Stomach smooth muscle (tissue), 2 donors: Measurements from ENCODE around the gene CTSC.

Experiments
- H3K27ac ChIP-seq: one replicate; pipeline ENCODE4 v1.7.0; 2013; ENCODE audit warnings: mild to moderate bottlenecking, low read length, inconsistent platforms
- H3K27me3 ChIP-seq, 2 donors: one replicate each; pipeline ENCODE4 v1.7.0; 2013; ENCODE audit warnings: low read length in 2 of 2; ENCODE audit not compliant: insufficient read depth in 2 of 2, control insufficient read depth in 1 of 2
- H3K36me3 ChIP-seq, 2 donors: one replicate each; pipeline ENCODE4 v1.7.0; 2013; ENCODE audit warnings: low read length in 2 of 2; ENCODE audit not compliant: control insufficient read depth in 2 of 2, insufficient read depth in 2 of 2
- H3K4me1 ChIP-seq: one replicate; pipeline ENCODE4 v1.7.0; 2013; ENCODE audit warnings: low read length; ENCODE audit not compliant: control insufficient read depth, insufficient read depth
- H3K4me3 ChIP-seq, 2 donors: one replicate each; pipeline ENCODE4 v1.7.0; 2013; ENCODE audit warnings: low read length in 2 of 2
- H3K9ac ChIP-seq, 2 donors: one replicate each; pipeline ENCODE4 v1.7.0; 2013; ENCODE audit warnings: low read length in 2 of 2, mild to moderate bottlenecking in 1 of 2
- H3K9me3 ChIP-seq, 2 donors: one replicate each; pipeline ENCODE4 v1.7.0; 2013; ENCODE audit warnings: low read length in 2 of 2; ENCODE audit not compliant: control insufficient read depth in 2 of 2
- donor health status: healthy.
- donor health status: Pancreatic carcinoma.

The CTSC gene

DNA sequence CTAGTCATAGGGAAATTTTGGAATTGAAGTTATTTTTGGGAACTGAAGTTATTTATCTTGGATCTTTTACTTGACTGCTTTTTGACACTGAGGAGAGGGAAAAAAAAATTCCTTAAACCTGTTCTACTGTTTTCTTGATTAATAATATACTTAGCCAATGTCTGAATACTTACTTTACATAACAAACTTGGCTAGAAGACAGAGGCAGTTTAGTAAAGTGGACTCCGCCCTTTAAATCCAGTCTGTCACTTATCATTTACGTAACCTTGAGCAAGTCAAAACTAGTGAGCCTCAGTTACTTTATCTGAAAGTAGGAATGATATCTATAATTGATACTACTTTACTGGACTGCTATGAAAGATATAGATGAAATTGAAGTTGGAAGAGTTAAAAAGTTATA, 19.5 kb downstream of the CTSC start:
- Histone ChIP-seq H3K4me1 (no peaks in the 10 kb centered on the region), H3K27ac (no peak overlapping the region), H3K36me3 (no peaks in the 10 kb centered on the region), H3K9me3 (no peaks in the 10 kb centered on the region), H3K9ac (no peak overlapping the region), H3K27me3 (no peaks in the 10 kb centered on the region), H3K4me3 (no peak overlapping the region)

DNA sequence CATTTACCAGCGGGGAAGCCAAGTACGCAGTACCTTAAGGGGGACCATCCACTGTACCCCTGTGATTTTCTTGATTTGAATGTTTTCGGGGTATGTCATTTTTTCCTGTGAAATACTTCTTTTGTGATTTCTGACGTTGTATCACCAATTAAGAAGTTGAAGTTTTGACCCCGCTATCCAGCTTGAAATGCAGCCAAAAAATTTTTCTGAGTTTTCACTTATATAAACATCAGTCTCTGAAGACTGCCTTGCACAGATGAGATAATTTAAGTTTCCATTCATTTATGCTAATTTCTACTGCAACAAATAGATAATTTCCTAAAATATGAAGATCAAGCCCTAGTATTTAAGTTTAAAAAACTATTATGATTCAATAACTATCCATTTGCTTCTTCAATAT, 20.0 kb downstream of the CTSC start:
- Histone ChIP-seq H3K27me3 (no peaks in the 10 kb centered on the region), H3K4me1 (no peaks in the 10 kb centered on the region), H3K36me3 (no peaks in the 10 kb centered on the region), H3K9ac (no peak overlapping the region), H3K9me3 (no peaks in the 10 kb centered on the region), H3K27ac (no peak overlapping the region), H3K4me3 (no peak overlapping the region)

DNA sequence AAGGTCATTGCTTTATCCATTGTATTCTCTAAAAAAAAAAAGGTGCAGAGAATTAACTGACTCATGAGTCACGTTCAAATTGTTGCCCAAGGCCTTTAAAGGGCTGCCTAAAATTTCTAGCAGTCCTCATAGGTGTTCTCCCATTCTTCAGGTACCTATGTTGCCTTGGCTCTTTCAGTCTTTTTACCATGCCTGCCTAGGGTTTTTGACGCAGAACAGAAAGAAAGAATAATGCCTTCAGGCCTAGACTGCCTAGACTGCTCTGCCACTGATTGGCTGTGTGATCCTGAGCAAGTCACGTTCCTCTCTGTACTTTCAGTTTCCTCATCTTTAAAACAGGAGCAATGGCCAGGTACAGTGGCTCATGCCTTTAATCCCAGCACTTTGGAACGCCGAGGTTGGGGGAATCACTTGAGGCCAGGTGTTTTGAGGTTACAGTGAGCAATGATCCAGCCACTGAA, 21.5 kb downstream of the CTSC start:
- Histone ChIP-seq H3K36me3 (no peaks in the 10 kb centered on the region), H3K4me3 (no peak overlapping the region), H3K9me3 (no peaks in the 10 kb centered on the region), H3K27ac (no peak overlapping the region), H3K4me1 (no peaks in the 10 kb centered on the region), H3K27me3 (no peaks in the 10 kb centered on the region), H3K9ac (no peak overlapping the region)

DNA sequence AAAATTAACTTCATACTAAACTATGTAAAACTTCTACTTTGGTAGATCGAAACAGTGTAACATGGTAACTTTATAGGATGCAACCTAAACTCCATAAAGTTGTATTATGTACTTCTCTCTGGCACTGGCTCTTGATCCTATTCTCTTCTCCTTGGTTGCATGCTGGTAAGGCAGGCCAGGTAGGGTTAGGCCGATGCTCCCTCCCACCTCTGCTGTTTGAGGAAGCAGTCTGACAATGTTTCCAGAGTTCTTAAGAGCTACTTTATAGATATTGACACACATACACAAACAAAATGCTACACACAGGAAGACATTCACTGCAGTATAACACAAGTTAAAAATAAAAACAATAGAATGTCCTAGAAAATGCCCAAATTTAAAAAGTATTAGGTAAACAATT, 22.5 kb downstream of the CTSC start:
- Histone ChIP-seq H3K4me3 (no peak overlapping the region), H3K27ac (no peak overlapping the region), H3K36me3 (no peaks in the 10 kb centered on the region), H3K27me3 (no peaks in the 10 kb centered on the region), H3K4me1 (no peaks in the 10 kb centered on the region), H3K9me3 (no peaks in the 10 kb centered on the region), H3K9ac (no peak overlapping the region)

DNA sequence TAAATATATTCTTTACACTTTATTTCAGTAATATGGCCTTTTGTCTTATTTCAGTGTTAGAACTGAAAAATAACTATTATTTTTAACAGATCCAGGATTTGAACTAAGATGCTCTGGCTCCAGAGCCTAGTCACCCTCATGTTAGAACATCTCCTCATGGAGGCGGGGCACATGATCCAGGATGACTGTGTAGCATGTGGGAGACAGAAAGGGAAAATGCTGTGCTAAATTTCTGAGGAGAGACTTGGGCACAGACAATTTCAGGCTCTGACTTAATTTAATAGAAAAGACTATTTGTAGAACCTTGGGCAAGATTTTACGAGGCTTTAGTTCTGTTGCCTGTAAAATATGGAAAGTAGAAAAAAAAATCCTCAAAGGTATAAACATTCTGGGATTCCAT, 24.1 kb downstream of the CTSC start:
- Histone ChIP-seq H3K9ac (no peak overlapping the region), H3K4me1 (no peaks in the 10 kb centered on the region), H3K27me3 (no peaks in the 10 kb centered on the region), H3K36me3 (no peaks in the 10 kb centered on the region), H3K4me3 (no peak overlapping the region), H3K27ac (no peak overlapping the region), H3K9me3 (no peaks in the 10 kb centered on the region)

DNA sequence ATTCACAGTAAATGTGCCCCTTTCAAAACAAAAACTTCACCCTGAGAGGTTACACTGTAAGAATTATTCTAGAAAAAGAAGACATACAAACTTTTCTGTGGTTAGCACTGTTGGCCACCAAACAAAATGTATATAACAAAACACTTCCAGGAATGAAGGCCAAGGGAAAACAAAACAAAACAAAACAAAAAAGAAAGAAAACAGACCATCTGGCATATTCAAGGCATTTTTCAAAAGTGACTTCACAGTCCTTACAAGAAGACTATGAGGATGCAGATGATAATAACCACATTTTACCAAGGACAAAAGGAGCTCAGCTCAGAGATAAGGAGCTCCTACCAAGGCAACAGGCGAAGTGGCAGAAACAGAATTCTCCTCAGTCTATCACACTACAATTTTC, 24.9 kb downstream of the CTSC start:
- H3K4me1 ChIP-seq = no peaks in the 10 kb centered on the region
- H3K9ac ChIP-seq = no peak overlapping the region
- H3K4me3 ChIP-seq = no peak overlapping the region
- no peak overlapping the region for H3K27ac ChIP-seq
- no peaks in the 10 kb centered on the region for H3K27me3 ChIP-seq
- H3K9me3 ChIP-seq = no peaks in the 10 kb centered on the region
- H3K36me3 ChIP-seq = no peaks in the 10 kb centered on the region

DNA sequence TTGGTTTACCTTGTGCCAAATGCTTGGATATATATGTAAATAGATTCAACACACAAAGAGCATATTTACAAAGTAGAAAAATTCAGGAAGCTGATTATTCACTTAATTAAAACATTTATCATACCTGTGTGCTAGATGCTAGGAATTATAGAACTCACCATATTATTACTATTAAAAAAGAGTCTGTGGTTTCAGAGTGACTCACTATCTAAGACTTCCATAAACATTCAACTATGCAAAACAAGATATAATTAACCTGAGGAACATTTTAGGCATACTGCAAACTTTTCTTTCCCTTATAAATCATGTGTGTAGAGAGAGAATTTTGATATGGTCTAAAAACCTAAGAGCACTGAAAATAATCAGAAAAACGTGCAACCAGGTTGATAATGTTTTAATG, 27.3 kb downstream of the CTSC start:
- no peaks in the 10 kb centered on the region for H3K4me1 ChIP-seq
- H3K4me3 ChIP-seq = no peak overlapping the region
- H3K9me3 ChIP-seq = no peaks in the 10 kb centered on the region
- no peaks in the 10 kb centered on the region for H3K27me3 ChIP-seq
- H3K36me3 ChIP-seq = no peaks in the 10 kb centered on the region
- H3K27ac ChIP-seq = no peak overlapping the region
- H3K9ac ChIP-seq = no peak overlapping the region

DNA sequence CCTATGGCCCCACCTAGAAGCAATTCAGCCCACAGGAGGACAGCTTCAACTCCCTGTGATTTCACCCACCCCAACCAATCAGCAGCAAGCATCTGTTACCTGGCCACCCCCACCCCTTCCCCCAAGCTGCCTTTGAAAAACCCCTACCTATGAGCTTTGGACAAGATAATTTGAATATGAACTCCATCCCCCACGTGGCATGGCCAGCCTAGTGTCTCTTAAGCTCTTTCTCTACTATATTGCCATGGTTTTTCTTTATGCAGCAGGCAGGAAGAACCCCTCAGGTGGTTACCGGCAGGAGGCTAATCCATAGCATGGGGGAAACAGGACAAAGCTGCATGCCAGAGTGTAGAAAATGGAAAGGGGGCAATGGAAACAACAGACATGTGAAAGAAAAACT, 29.0 kb downstream of the CTSC start:
- H3K27me3 ChIP-seq = no peaks in the 10 kb centered on the region

DNA sequence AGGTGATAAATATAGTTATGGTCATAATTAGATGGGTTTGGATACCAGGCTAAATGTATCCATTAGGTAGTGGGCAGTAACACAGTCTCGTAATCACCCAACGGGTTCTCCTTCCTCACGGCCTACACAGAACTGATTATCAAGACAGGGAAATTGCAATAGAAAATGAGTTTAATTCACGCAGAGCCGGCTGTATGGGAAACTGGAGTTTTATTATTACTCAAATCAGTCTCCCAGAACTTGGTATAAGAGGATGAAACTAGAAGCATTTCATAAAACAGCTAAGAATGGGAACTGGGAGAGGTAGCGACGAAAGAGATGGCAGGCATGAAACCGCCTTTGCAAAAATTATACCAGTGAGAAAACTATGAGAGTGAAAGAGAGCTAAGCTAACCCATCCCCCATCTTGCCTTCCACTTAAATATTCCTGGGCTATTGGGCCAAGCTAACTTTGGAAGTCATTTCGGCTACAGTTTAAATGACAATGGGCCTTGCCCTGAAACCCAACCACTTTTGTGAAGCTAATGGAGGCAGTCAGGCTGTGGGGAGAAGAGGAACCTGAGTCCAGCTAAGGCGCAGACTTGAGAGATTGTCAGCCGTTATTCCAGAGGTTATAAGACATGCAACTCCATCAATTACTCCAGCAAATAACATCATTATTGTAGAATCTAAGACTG, 29.6 kb downstream of the CTSC start:
- Histone ChIP-seq H3K4me3 (no peak overlapping the region), H3K9me3 (no peaks in the 10 kb centered on the region), H3K36me3 (no peaks in the 10 kb centered on the region), H3K4me1 (no peaks in the 10 kb centered on the region), H3K27me3 (no peaks in the 10 kb centered on the region), H3K9ac (no peak overlapping the region), H3K27ac (no peak overlapping the region)

More for the DNA sequence above, 29.0 kb downstream of the CTSC start:
- Histone ChIP-seq H3K9ac (no peak overlapping the region), H3K9me3 (no peaks in the 10 kb centered on the region), H3K36me3 (no peaks in the 10 kb centered on the region), H3K4me1 (no peaks in the 10 kb centered on the region), H3K27ac (no peak overlapping the region), H3K4me3 (no peak overlapping the region)

DNA sequence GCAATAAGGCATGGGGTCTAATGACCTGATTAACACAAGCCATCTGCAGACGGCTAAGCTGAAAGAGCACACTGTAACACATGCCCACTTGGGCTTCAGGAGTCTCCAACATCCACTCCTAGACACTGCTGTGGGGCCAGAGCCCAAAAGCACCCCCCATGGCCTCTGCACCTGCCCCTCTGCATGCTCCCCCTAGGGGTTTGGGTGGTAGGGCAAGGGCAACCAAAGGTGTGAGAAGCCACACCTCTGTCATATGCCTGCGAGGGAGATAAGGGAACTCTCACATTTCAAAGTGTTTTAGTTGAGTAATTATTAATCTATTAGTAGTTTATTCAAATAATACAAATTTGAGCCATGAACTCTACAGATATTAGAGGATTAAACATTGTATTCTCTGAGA, 30.8 kb downstream of the CTSC start:
- Histone ChIP-seq H3K9me3 (no peaks in the 10 kb centered on the region), H3K4me1 (no peaks in the 10 kb centered on the region), H3K4me3 (no peak overlapping the region), H3K27ac (no peak overlapping the region), H3K9ac (no peak overlapping the region), H3K27me3 (no peaks in the 10 kb centered on the region), H3K36me3 (no peaks in the 10 kb centered on the region)

DNA sequence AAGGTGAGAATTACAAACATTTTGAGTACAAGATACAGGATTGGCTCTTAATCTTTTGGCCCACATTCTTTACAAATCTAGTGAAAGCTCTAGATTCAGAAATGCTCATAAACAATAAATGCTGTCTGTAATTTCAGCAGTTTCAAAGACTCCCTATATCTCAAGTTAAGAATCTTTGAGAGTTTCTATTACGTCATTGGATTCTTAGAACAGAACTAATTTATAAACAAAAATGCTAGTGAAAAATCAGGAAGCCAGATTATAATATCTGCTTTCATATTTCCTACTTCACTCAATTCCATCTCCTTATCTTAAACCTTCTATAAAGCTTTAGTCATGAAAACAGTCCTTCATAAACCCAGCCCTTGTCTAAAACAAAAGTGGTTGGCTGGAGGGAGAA, 32.1 kb downstream of the CTSC start:
- no peaks in the 10 kb centered on the region for H3K27me3 ChIP-seq
- no peak overlapping the region for H3K9ac ChIP-seq
- H3K9me3 ChIP-seq = no peaks in the 10 kb centered on the region
- H3K36me3 ChIP-seq = no peaks in the 10 kb centered on the region
- no peak overlapping the region for H3K4me3 ChIP-seq
- no peak overlapping the region for H3K27ac ChIP-seq
- no peaks in the 10 kb centered on the region for H3K4me1 ChIP-seq
